ENCODE measurements around the gene DNAH14. TPM values are rescaled to one million over a fixed set of nuclear protein-coding genes. Genes with fewer than 3 reads are reported as not detected.

The DNAH14 gene
- total and polyA plus RNA-seq, 2 of the 13 experiments (the other 11 are each of a cell fraction or from before 2014, with no cell fraction given): 4.5 to 27.5 TPM

GRCh38 chr1:225428068-225428880 lies 498.8 kb downstream of the DNAH14 start (continued):
- TF ChIP-seq, protein P1, sequence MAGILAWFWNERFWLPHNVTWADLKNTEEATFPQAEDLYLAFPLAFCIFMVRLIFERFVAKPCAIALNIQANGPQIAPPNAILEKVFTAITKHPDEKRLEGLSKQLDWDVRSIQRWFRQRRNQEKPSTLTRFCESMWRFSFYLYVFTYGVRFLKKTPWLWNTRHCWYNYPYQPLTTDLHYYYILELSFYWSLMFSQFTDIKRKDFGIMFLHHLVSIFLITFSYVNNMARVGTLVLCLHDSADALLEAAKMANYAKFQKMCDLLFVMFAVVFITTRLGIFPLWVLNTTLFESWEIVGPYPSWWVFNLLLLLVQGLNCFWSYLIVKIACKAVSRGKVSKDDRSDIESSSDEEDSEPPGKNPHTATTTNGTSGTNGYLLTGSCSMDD (CRISPR knock-in tag; IDR thresholded peaks at IDR 0.05): no peak
- TF ChIP-seq ZNF10 (CRISPR knock-in tag; IDR thresholded peaks at IDR 0.05; ENCODE audit: borderline replicate concordance, low read depth): no peak
- no peak for TF ChIP-seq JUND (CRISPR knock-in tag; IDR thresholded peaks at IDR 0.05)
- TF ChIP-seq, protein P2, sequence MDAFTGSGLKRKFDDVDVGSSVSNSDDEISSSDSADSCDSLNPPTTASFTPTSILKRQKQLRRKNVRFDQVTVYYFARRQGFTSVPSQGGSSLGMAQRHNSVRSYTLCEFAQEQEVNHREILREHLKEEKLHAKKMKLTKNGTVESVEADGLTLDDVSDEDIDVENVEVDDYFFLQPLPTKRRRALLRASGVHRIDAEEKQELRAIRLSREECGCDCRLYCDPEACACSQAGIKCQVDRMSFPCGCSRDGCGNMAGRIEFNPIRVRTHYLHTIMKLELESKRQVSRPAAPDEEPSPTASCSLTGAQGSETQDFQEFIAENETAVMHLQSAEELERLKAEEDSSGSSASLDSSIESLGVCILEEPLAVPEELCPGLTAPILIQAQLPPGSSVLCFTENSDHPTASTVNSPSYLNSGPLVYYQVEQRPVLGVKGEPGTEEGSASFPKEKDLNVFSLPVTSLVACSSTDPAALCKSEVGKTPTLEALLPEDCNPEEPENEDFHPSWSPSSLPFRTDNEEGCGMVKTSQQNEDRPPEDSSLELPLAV (CRISPR knock-in tag; conservative IDR thresholded peaks at IDR 0.05; ENCODE audit: low read depth): no peak
- no peak for TF ChIP-seq ZNF546 (CRISPR knock-in tag; conservative IDR thresholded peaks at IDR 0.05)
- TF ChIP-seq ZNF230 (CRISPR knock-in tag; IDR thresholded peaks at IDR 0.05): 0 out of 2 replicates have a peak, but pooled peaks have one; percentile 32
- TF ChIP-seq SYNCRIP (IDR thresholded peaks at IDR 0.05; ENCODE audit: insufficient read depth, low read depth, low read length): no peak
- no peak for TF ChIP-seq ZNF24 (IDR thresholded peaks at IDR 0.05)
- no peak; the same call in 1 of the 2 replicates for TF ChIP-seq MYC (CRISPR knock-in tag; IDR thresholded peaks at IDR 0.05; ENCODE audit: borderline replicate concordance)
- TF ChIP-seq, protein P3, sequence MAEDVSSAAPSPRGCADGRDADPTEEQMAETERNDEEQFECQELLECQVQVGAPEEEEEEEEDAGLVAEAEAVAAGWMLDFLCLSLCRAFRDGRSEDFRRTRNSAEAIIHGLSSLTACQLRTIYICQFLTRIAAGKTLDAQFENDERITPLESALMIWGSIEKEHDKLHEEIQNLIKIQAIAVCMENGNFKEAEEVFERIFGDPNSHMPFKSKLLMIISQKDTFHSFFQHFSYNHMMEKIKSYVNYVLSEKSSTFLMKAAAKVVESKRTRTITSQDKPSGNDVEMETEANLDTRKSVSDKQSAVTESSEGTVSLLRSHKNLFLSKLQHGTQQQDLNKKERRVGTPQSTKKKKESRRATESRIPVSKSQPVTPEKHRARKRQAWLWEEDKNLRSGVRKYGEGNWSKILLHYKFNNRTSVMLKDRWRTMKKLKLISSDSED (CRISPR knock-in tag; IDR thresholded peaks at IDR 0.05): no peak
- TF ChIP-seq LCORL (IDR thresholded peaks at IDR 0.05): no peak
- no peak for TF ChIP-seq LCORL (CRISPR knock-in tag; IDR thresholded peaks at IDR 0.05)
- TF ChIP-seq THYN1 (CRISPR knock-in tag; IDR thresholded peaks at IDR 0.05; ENCODE audit: borderline replicate concordance, low read depth): no peak
- TF ChIP-seq, protein P4, sequence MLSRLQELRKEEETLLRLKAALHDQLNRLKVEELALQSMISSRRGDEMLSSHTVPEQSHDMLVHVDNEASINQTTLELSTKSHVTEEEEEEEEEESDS (CRISPR knock-in tag; IDR thresholded peaks at IDR 0.05; ENCODE audit: borderline replicate concordance): no peak
- TF ChIP-seq ZBTB7B (CRISPR knock-in tag; IDR thresholded peaks at IDR 0.05): no peak; the same call in 1 of the 2 replicates
- TF ChIP-seq U2AF1 (optimal IDR thresholded peaks at IDR 0.05; ENCODE audit: low read depth, low read length): no peak
- no peak for TF ChIP-seq FOSL1 (CRISPR knock-in tag; IDR thresholded peaks at IDR 0.05; ENCODE audit: borderline replicate concordance)
- no peak for TF ChIP-seq ZNF44 (CRISPR knock-in tag; IDR thresholded peaks at IDR 0.05)
- no peak for TF ChIP-seq NCOA5 (CRISPR knock-in tag; IDR thresholded peaks at IDR 0.05)
- TF ChIP-seq ZNF414 (CRISPR knock-in tag; IDR thresholded peaks at IDR 0.05): no peak
- no peak for TF ChIP-seq JARID2 (CRISPR knock-in tag; IDR thresholded peaks at IDR 0.05; ENCODE audit: insufficient replicate concordance)
- no peak for TF ChIP-seq SMC3 (IDR thresholded peaks at IDR 0.05; ENCODE audit: low read length)
- no peak for TF ChIP-seq TOE1 (CRISPR knock-in tag; IDR thresholded peaks at IDR 0.05)
- TF ChIP-seq RAD51 (IDR thresholded peaks at IDR 0.05; ENCODE audit: borderline replicate concordance): no peak
- peak; percentile 80; the same call in 1 of the 2 replicates for TF ChIP-seq ZBTB38 (CRISPR knock-in tag; IDR thresholded peaks at IDR 0.05)
- no peak for TF ChIP-seq AHR (CRISPR knock-in tag; IDR thresholded peaks at IDR 0.05)
- TF ChIP-seq MTA1 (CRISPR knock-in tag; IDR thresholded peaks at IDR 0.05; ENCODE audit: borderline replicate concordance): peak; percentile 22; the same call in 1 of the 2 replicates
